Medulla oblongata (tissue), 1 donor: ENCODE results near the gene PPARA.
"Not testable (repeated sequence)": the region's sequence is repeated elsewhere in the genome, so short reads cannot be mapped to it uniquely, and the experiment has no call there.

Experiments used
- DNase-seq: peaks from one replicate; pipeline ENCODE4 v3.0.0-alpha.2; 2015; ENCODE audit errors: extremely low spot score

The PPARA gene

DNA sequence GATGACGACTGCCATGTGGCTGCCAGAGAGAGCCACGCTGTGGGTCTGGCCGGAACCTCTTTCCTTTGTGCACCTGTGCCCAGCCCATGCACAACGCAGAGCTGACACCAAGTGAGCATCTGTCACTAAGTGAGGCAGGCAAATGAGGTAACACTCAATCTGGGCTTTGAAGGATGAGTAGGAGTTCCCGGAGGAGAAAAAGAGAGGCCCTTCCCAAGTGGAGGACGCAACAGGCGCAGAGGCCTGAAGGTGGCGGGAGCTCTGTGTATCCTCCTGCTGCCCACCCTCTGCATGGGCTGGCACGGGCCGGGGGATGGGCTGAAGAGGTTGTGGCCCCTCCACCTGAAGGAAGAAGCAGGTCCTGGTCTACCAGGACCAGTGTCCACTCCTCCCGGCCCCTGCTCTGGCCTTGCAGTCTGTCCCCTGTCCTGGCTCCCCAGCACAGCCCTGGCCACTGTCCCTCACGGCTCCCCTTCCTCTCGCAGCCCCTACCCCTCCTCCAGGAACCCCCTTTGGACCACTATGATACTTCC, 23.4 kb upstream of the PPARA start:
- DNase-seq, result no peak

- no peak for DNase-seq
Measured at GRCh38 chr22:46127556-46127955, 22.8 kb upstream of the PPARA start.

- no peak for DNase-seq
Measured at GRCh38 chr22:46128606-46129005, 21.7 kb upstream of the PPARA start.

DNA sequence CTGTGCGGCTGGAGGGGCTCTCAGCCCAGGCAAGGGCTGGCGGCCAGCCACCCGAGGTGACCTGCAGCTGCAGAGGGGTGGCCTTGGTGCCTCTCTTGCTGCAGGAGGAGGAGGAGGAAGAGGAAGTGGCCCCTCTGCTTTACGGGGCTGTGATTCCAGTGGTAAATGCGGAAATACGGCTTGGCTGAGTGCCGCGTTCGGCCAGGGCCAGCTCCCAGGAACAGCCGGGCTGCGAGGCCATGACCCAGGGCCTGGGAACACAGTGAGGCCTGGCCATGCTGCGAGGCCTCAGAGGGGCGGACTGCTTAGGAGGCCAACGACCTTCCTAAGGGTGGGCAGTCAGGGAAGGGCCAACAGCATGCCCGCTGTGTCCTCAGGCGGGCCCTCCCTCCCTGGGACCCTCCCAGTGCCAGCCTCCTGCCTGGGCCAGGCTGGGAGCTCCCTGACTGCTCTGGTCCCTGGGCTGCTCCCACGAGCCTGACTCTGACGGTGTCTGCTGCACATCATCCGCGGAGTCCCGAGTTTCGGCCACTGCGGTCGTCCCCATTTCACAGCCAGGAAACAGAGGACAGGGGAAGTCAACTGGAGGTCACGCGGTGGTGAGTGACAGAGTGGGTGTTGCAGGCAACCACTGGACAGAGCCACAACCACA, 20.8 kb upstream of the PPARA start:
- DNase-seq, result peak; percentile 65

GRCh38 chr22:46131151-46131587, 19.2 kb upstream of the PPARA start:
- no peak for DNase-seq

- not testable (repeated sequence) for DNase-seq
Measured at GRCh38 chr22:46132193-46132829, 18.0 kb upstream of the PPARA start.

GRCh38 chr22:46132830-46133587, 17.3 kb upstream of the PPARA start:
- no peak for DNase-seq

DNA sequence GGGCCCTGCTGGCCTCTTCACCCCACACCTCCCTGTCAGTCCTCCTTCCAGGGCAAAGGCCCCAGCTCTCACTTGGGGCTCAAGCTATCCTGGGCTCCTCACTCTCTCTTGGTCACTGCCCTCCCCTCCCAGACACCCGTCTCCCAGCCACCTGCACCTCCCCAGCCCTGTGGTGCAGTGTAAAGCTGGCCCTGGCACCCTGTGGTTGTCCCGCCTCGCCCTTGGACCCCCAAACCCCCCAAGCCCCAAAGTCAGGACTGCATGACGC, 16.8 kb upstream of the PPARA start:
- no peak for DNase-seq

DNA sequence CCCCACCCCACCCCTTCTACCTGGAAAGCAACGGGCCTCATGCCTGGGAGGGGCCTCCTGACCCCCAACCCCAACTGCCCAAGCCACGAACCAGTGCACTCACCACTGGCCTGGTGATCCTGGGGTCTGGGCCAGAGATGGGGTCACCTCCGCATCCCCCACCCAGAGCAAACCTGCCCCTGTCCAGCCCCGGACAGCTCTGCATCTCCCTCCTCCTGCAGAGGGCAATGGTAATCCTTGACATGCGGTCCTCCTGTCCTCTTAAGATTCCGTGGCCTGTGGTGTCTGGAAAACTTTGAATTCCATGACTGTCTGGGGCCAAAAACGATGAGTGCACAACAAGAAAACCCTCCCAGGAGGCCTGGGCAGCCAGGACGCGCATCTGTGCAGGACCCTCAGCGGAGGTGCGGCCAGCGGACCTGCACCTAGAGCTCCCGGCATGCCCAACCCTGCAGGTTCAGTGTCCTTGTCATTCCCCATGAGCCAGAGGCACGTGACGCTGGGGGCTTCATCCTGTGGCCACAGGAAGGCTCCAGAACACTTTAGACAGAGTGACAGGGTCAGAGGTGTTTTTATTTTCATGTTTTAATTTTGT, 16.1 kb upstream of the PPARA start:
- no peak for DNase-seq

DNA sequence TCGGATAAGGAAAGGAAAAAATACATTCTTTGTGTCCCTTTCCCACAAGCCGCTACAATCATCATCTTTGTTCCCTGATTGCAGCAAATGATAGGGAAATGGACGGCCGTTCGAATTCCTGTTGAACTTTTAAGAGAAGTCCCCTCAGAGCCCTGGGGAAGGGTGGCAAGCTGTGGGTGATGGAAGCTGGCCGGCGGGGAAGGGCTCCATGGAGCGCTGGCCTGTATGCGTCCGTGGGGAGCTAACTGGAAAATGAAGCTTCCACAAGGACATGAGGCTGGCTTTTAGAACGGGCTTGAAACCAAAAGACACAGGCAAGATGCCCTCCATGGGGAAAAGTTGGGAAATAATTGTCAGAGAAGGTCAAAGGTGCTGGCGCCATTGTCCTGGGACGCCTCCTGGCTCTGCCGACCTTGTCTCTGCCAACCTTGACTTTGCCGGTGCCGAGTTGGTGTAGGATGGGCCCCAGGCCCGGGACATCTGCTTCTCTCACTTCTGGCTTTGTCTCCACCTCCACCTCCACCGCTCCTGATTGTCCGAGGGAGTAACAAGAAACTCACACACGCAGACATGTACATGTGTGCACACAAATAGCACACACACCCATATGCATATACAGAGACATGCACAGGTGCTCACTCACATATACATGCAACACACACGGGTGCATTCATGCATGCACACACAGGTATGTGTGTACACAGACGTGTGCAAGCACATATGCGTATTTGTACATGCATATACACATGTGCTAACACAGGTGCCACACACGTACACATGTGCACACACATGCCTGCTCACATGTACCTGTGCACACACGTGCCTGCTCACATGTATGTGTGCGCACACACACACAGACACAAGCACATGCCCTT, 14.5 kb upstream of the PPARA start:
- no peak for DNase-seq

GRCh38 chr22:46136486-46137217, 13.7 kb upstream of the PPARA start:
- no peak for DNase-seq

GRCh38 chr22:46137218-46137766, 13.0 kb upstream of the PPARA start:
- no peak for DNase-seq

- DNase-seq, result no peak
Measured at GRCh38 chr22:46138058-46138797, 12.1 kb upstream of the PPARA start.

DNA sequence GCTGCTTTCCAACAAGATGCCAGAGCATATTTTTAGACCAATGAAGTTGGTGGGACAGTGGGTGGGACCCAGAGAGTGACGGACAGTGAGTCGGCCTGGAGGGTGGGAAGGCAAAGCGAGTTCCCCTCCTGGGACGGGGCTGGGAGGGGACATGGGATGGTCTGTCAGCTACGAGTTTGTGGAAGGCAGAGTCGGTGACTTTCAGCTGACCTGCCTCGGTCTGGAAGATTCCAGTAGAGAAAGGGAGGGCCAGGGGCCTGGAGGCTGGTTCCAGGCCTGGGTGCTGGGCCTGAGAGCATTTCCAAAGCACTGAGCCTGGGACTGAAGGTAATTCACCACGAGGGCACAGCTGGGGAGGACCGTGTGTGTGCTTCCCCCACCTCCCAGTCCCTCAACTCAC, 10.9 kb upstream of the PPARA start:
- not testable (repeated sequence) for DNase-seq

DNA sequence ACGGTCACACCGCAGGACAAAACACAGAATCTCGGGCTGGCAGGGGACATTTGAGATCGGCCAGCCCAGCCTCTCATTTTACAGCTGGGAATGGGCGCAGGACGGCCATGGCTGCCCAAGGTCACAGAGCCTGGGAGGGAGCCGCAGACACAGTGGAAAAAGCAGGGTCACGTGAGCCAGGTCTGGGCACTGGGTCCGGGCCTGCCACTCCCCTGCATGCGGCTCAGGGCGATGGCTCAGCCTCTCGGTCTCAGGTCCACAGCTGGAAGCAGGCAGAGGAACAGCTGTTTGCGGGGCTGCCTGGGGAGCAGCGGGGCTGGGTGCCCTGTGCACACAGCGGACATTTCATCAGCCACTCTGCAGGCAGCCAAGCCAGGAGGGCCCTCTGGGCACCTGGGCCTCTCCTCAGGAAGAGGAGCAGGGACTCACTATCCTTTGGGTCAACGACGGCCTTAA, 10.4 kb upstream of the PPARA start:
- no peak for DNase-seq

DNA sequence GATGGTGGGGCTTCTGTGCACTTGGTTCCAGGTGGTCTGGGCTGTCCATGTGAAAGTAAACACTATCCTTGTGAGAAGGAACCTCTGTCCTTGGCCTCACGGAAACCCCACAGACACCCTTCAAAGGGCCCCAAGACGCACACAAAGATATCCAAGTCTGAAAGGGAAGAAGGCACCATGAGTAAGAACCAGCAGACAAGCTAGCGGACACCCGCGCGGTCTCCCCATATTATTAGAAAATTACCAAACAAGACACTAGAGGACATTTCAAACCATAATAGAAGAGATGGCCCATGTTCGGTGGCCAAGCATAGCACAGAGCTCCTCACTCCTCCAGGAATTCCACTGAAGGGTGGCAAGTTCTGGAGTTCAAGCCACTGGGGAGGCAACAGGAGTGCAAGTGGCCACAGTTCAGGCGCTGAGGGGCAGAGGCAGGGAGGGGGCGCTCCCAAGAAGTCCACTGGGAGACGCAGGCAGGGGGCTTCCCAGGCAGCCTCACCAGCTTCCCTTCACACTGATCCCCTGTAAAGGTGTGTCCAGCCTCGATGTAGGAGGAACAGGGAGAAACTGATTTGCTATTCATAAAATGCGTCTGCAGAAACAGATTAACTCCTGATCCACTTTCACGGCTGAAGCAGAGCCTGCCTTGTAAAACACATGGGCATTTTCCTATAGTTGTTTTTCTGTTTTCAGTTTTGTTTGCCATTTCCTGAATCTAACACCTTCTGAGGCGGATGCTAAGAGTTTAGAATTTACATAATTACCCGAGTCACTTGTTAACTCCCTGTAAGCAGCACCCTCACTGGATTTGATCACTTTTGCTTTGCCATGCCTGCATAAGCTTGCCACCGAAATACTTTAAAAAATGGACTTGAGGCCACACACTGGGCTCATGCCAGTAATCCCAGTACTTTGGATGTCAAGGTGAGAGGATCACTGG, 9.1 kb upstream of the PPARA start:
- no peak for DNase-seq

DNA sequence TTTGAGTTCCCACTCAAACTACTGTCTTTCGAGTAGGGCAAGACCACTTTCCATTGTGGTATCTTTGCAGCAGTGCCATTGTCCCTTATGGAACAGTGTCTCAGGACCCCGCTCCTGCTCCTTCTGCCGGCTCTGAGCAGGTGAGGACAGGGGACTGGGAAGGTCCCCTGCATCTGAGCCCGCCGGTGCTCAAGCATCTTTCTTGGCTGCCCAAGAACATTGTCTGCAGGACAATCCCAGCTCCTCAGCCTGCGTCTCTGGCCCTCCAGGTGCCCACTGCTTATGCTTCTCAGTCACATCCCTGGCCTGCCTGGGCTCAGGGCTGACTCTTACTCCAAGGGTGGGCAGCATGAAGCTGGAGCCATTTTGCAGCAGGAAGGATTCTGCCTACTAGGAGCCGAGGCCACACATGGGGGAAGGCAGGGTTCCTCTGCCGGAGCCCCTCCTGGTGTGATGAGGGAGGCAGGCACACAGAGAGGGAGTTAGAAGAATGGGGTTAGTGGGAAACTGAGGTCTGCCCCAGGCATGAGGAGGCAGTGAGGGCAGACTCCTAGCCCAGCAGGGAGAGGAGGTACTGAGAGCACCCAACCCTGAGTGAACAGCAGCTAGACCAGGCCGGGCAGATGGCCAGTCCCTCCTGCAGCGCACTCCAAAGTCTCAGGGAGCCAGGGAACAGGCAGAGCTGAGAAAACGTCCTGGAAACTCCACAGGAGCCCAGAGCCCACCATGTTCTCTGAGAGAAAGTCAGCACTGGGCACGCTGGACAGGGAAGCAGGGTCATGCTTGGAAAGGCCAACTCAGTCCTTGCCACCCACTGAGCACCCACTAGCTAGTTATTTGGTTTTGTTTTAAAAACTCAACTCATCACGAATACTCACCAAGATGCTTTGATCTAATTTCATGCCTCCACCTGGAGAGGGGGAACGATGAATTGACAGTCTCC, 7.5 kb upstream of the PPARA start:
- DNase-seq, result no peak
